Measurements from ENCODE around the gene SNPH.

SNPH gene

GRCh38 chr20:1302685-1303541 is 36.8 kb downstream of the SNPH start:
- no peak for DNase-seq (ENCODE audit: low read depth)
- no peak overlapping the region for H3K4me3 ChIP-seq (ENCODE audit: low read depth, low read length)

- no peak overlapping the region for H3K4me3 ChIP-seq (ENCODE audit: low read depth, low read length)
- no peak for DNase-seq (ENCODE audit: low read depth)
Observed at GRCh38 chr20:1304710-1305515, 38.8 kb downstream of the SNPH start.

GRCh38 chr20:1305712-1306111 is 39.6 kb downstream of the SNPH start:
- no peak for DNase-seq (ENCODE audit: low read depth)
- no peak overlapping the region for H3K4me3 ChIP-seq (ENCODE audit: low read depth, low read length)

- no peak for DNase-seq (ENCODE audit: low read depth)
- H3K4me3 ChIP-seq (ENCODE audit: low read depth, low read length), result no peak overlapping the region
Observed at GRCh38 chr20:1306316-1307135, 40.4 kb downstream of the SNPH start.

- no peak overlapping the region for H3K4me3 ChIP-seq (ENCODE audit: low read depth, low read length)
- DNase-seq (ENCODE audit: low read depth), result no peak
Observed at GRCh38 chr20:1307171-1307570, 41.1 kb downstream of the SNPH start.

GRCh38 chr20:1307571-1307971 is 41.5 kb downstream of the SNPH start:
- no peak overlapping the region for H3K4me3 ChIP-seq (ENCODE audit: low read depth, low read length)
- no peak for DNase-seq (ENCODE audit: low read depth)

- DNase-seq (ENCODE audit: low read depth), result no peak
Observed at GRCh38 chr20:1308067-1308701, 42.1 kb downstream of the SNPH start.

GRCh38 chr20:1308702-1309095 is 42.6 kb downstream of the SNPH start:
- H3K4me3 ChIP-seq (ENCODE audit: low read depth, low read length), result no peak overlapping the region
- DNase-seq (ENCODE audit: low read depth), result no peak

More at GRCh38 chr20:1308067-1308701, 42.1 kb downstream of the SNPH start:
- no peak overlapping the region for H3K4me3 ChIP-seq (ENCODE audit: low read depth, low read length)

- DNase-seq (ENCODE audit: low read depth), result no peak
- H3K4me3 ChIP-seq (ENCODE audit: low read depth, low read length), result no peak overlapping the region
Observed at GRCh38 chr20:1309439-1309847, 43.3 kb downstream of the SNPH start.

- no peak overlapping the region for H3K4me3 ChIP-seq (ENCODE audit: low read depth, low read length)
- DNase-seq (ENCODE audit: low read depth), result no peak
Observed at GRCh38 chr20:1310071-1310470, 44.0 kb downstream of the SNPH start.

- DNase-seq (ENCODE audit: low read depth), result no peak
- no peak overlapping the region for H3K4me3 ChIP-seq (ENCODE audit: low read depth, low read length)
Observed at GRCh38 chr20:1310506-1311190, 44.6 kb downstream of the SNPH start.

GRCh38 chr20:1312308-1312707 is 46.2 kb downstream of the SNPH start:
- H3K4me3 ChIP-seq (ENCODE audit: low read depth, low read length), result no peak overlapping the region
- DNase-seq (ENCODE audit: low read depth), result no peak

GRCh38 chr20:1312904-1313235 is 46.8 kb downstream of the SNPH start:
- H3K4me3 ChIP-seq (ENCODE audit: low read depth, low read length), result no peak overlapping the region
- no peak for DNase-seq (ENCODE audit: low read depth)

- peak overlapping the region; percentile 40 for H3K4me3 ChIP-seq (ENCODE audit: low read depth, low read length)
- no peak for DNase-seq (ENCODE audit: low read depth)
Observed at GRCh38 chr20:1313236-1313964, 47.3 kb downstream of the SNPH start.

GRCh38 chr20:1315804-1316203 is 49.7 kb downstream of the SNPH start:
- H3K4me3 ChIP-seq (ENCODE audit: low read depth, low read length), result no peak overlapping the region
- DNase-seq (ENCODE audit: low read depth), result no peak

- no peak overlapping the region for H3K4me3 ChIP-seq (ENCODE audit: low read depth, low read length)
- DNase-seq (ENCODE audit: low read depth), result no peak
Observed at GRCh38 chr20:1317545-1318255, 51.6 kb downstream of the SNPH start.

- H3K4me3 ChIP-seq (ENCODE audit: low read depth, low read length), result no peak overlapping the region
- no peak for DNase-seq (ENCODE audit: low read depth)
Observed at GRCh38 chr20:1319051-1319450, 53.0 kb downstream of the SNPH start.

- no peak for DNase-seq (ENCODE audit: low read depth)
- H3K4me3 ChIP-seq (ENCODE audit: low read depth, low read length), result no peak overlapping the region
Observed at GRCh38 chr20:1319462-1319861, 53.4 kb downstream of the SNPH start.
